LNCaP clone FGC (cell line): ENCODE measurements around the gene IFRD2.

Experiments used
- DNase-seq: peaks from one replicate; pipeline ENCODE4 v3.0.0-alpha.2; 2011; ENCODE audit warnings: low read depth
- H3K4me3 ChIP-seq: 2 replicates; pipeline ENCODE4 v1.5.1; 2011; ENCODE audit warnings: mild to moderate bottlenecking, low read depth, low read length, control low read depth
- CTCF ChIP-seq: IDR thresholded peaks from 2 replicates; pipeline ENCODE4 v1.5.1; 2012; ENCODE audit warnings: mild to moderate bottlenecking; ENCODE audit not compliant: control insufficient read depth, insufficient read depth; ENCODE audit errors: extremely low read depth

Gene IFRD2

GRCh38 chr3:50292159-50293078 lies at the start of gene IFRD2:
TSS of gene IFRD2 (minus strand) at chr3:50292429. CDS start at chr3:50292274, 155 bp downstream.
- TF ChIP-seq CTCF, result no peak
- peak; percentile 96 for DNase-seq

GRCh38 chr3:50341537-50341936 lies 49.3 kb upstream of the IFRD2 start:
- H3K4me3 ChIP-seq, result no peak overlapping the region
- DNase-seq, result no peak
- no peak for TF ChIP-seq CTCF

More at GRCh38 chr3:50292159-50293078, at the start of gene IFRD2:
- peak within 1 kb of the TSS; percentile 65 for H3K4me3 ChIP-seq

GRCh38 chr3:50340448-50341329 lies 48.5 kb upstream of the IFRD2 start, which contains the start of gene RASSF1:
TSS of gene RASSF1 (minus strand) at chr3:50340836. CDS start at chr3:50340805, 31 bp downstream.
- no peak for DNase-seq
- TF ChIP-seq CTCF, result no peak
- H3K4me3 ChIP-seq, result no peak within 1 kb of the TSS

- no peak for DNase-seq
- H3K4me3 ChIP-seq, result no peak overlapping the region
- TF ChIP-seq CTCF, result no peak
Measured at GRCh38 chr3:50340147-50340447, 47.9 kb upstream of the IFRD2 start.

- no peak for TF ChIP-seq CTCF
- H3K4me3 ChIP-seq, result no peak overlapping the region
- no peak for DNase-seq
Measured at GRCh38 chr3:50339485-50340146, 47.4 kb upstream of the IFRD2 start.

- no peak for TF ChIP-seq CTCF
- no peak for DNase-seq
- no peak overlapping the region for H3K4me3 ChIP-seq
Measured at GRCh38 chr3:50338965-50339364, 46.7 kb upstream of the IFRD2 start.
